SK-N-SH (cell line): Measurements from ENCODE around the gene TRAPPC12. TPM values are rescaled to one million over a fixed set of nuclear protein-coding genes. Genes with fewer than 3 reads are reported as not detected.
A peak's percentile ranks its signal among the peaks of the same experiment; 100 is the strongest.

Source experiments
- CTCF ChIA-PET: fragments of 300-600, 350-600 bp; formaldehyde crosslinking; extraction: SDS; loops from one replicate; lab custom pipeline; 2021; lab: Yijun Ruan, JAX
- POLR2A ChIA-PET: fragments of 350-600 bp; sonication (Branson Sonifier 250); formaldehyde crosslinking; extraction: SDS; loops from one replicate; lab custom pipeline; 2020; ENCODE audit warnings: antibody characterized with exemption, inconsistent platforms; lab: Yijun Ruan, JAX
- DNase-seq: peaks from one replicate; pipeline ENCODE4 v3.0.0; 2012
- H2AFZ ChIP-seq: fragments of 200-600 bp; sonication (generic); 2 replicates; pipeline ENCODE4 v1.8.1; 2016; ENCODE audit warnings: antibody characterized with exemption, mild to moderate bottlenecking, low read depth
- H3F3A ChIP-seq: fragments of 200-600 bp; sonication (generic); replicated peaks from 2 replicates; pipeline ENCODE3; 2016; ENCODE audit warnings: antibody characterized with exemption, mild to moderate bottlenecking; ENCODE audit not compliant: insufficient read depth
- H3K27ac ChIP-seq, 2 experiments: fragments of 200-500 bp in 1 of 2; fragments of 200-600 bp in 1 of 2; sonication (Bioruptor generic) in 1 of 2; sonication (generic), shearing (Covaris generic) in 1 of 2; 2 replicates each; pipeline versions ENCODE4 v1.5.1 to v1.6.1; 2014 to 2016; ENCODE audit warnings: low read depth in 2 of 2, inconsistent platforms in 1 of 2, low read length in 1 of 2, mild to moderate bottlenecking in 1 of 2, mixed read lengths in 1 of 2
- H3K27me3 ChIP-seq: fragments of 200-600 bp; sonication (generic), shearing (Covaris generic); 2 replicates; pipeline ENCODE4 v1.6.1; 2016; ENCODE audit warnings: mixed run types; ENCODE audit not compliant: insufficient read depth
- H3K36me3 ChIP-seq, 2 experiments: fragments of 200-500 bp in 1 of 2; fragments of 200-600 bp in 1 of 2; sonication (Bioruptor generic) in 1 of 2; sonication (generic) in 1 of 2; replicated peaks in 1 of 2; 2 replicates each; pipeline versions ENCODE3 to v1.5.1; 2014 to 2016; ENCODE audit warnings: low read length in 1 of 2, mild to moderate bottlenecking in 1 of 2; ENCODE audit not compliant: insufficient read depth in 2 of 2, control insufficient read depth in 1 of 2
- H3K4me1 ChIP-seq, 2 experiments: fragments of 200-500 bp in 1 of 2; fragments of 200-600 bp in 1 of 2; sonication (Bioruptor generic) in 1 of 2; sonication (generic), shearing (Covaris generic) in 1 of 2; 2 replicates each; pipeline versions ENCODE4 v1.5.1 to v1.6.1; 2014 to 2016; ENCODE audit warnings: low read depth in 1 of 2, low read length in 1 of 2, mixed run types in 1 of 2; ENCODE audit not compliant: insufficient read depth in 2 of 2, control insufficient read depth in 1 of 2
- H3K4me2 ChIP-seq: fragments of 200-600 bp; sonication (generic), shearing (Covaris generic); 2 replicates; pipeline ENCODE4 v1.6.1; 2017; ENCODE audit warnings: mixed run types
- H3K4me3 ChIP-seq, 2 experiments: fragments of 200-500 bp in 1 of 2; fragments of 200-600 bp in 1 of 2; sonication (Bioruptor generic) in 1 of 2; sonication (generic), shearing (Covaris generic) in 1 of 2; 2 replicates each; pipeline versions ENCODE4 v1.5.1 to v1.8.1; 2014 to 2016; ENCODE audit warnings: low read depth in 2 of 2, inconsistent platforms in 1 of 2, low read length in 1 of 2, mild to moderate bottlenecking in 1 of 2, mixed read lengths in 1 of 2, moderate library complexity in 1 of 2
- H3K79me2 ChIP-seq: fragments of 200-600 bp; sonication (generic); 2 replicates; pipeline ENCODE4 v1.8.1; 2017; ENCODE audit warnings: mild to moderate bottlenecking; ENCODE audit not compliant: insufficient read depth
- H3K9ac ChIP-seq: fragments of 200-600 bp; sonication (generic); 2 replicates; pipeline ENCODE4 v1.6.1; 2017; ENCODE audit warnings: mixed run types
- H3K9me2 ChIP-seq: fragments of 200-600 bp; sonication (generic); 2 replicates; pipeline ENCODE4 v1.6.1; 2017; ENCODE audit warnings: mixed run types
- H3K9me3 ChIP-seq: fragments of 200-600 bp; sonication (generic); 2 replicates; pipeline ENCODE4 v1.6.1; 2017; ENCODE audit warnings: mixed run types, mild to moderate bottlenecking, moderate library complexity
- H4K20me1 ChIP-seq: fragments of 200-600 bp; sonication (generic); 2 replicates; pipeline ENCODE4 v1.6.1; 2017; ENCODE audit warnings: mild to moderate bottlenecking, mixed run types; ENCODE audit not compliant: insufficient read depth
- EP300 ChIP-seq, 2 experiments: IDR thresholded peaks; 2 replicates each; pipeline versions ENCODE4 v1.4.0 to v1.6.1; 2012; ENCODE audit warnings: borderline replicate concordance in 1 of 2, low read depth in 1 of 2, low read length in 1 of 2
- EZH2phosphoT487 ChIP-seq: fragments of 200-600 bp; sonication (generic); IDR thresholded peaks from 2 replicates; pipeline ENCODE4 v1.6.1; 2017; ENCODE audit warnings: low read depth, mixed run types, mild to moderate bottlenecking, antibody characterized with exemption, moderate library complexity, borderline replicate concordance
- FOSL2 ChIP-seq: IDR thresholded peaks from 2 replicates; pipeline ENCODE4 v1.4.0; 2012; ENCODE audit warnings: low read depth, mild to moderate bottlenecking, moderate library complexity, borderline replicate concordance
- FOXM1 ChIP-seq: IDR thresholded peaks from 2 replicates; pipeline ENCODE4 v1.4.0; 2012; ENCODE audit warnings: low read depth, mild to moderate bottlenecking
- GATA2 ChIP-seq: sonication (generic); formaldehyde crosslinking; IDR thresholded peaks from 2 replicates; pipeline ENCODE4 v1.5.0; 2020; ENCODE audit warnings: mild to moderate bottlenecking, missing genetic modification reagents
- JUND ChIP-seq: IDR thresholded peaks from 2 replicates; pipeline ENCODE4 v1.4.0; 2012
- MXI1 ChIP-seq: IDR thresholded peaks from 2 replicates; pipeline ENCODE4 v1.6.1; 2012; ENCODE audit warnings: mild to moderate bottlenecking, low read depth, low read length, improper control_type of control experiment
- NFIC ChIP-seq: IDR thresholded peaks from 2 replicates; pipeline ENCODE4 v1.4.0; 2012; ENCODE audit warnings: borderline replicate concordance
- POLR2AphosphoS5 ChIP-seq: IDR thresholded peaks from 2 replicates; pipeline ENCODE4 v1.6.1; 2012; ENCODE audit warnings: low read depth, low read length
- RAD21 ChIP-seq: IDR thresholded peaks from 2 replicates; pipeline ENCODE4 v1.6.1; 2012; ENCODE audit warnings: mild to moderate bottlenecking, low read length
- RXRA ChIP-seq: IDR thresholded peaks from 2 replicates; pipeline ENCODE4 v1.4.0; 2012; ENCODE audit warnings: low read depth, mild to moderate bottlenecking, borderline replicate concordance
- SIN3A ChIP-seq: IDR thresholded peaks from 2 replicates; pipeline ENCODE4 v1.6.1; 2012; ENCODE audit warnings: low read depth, mild to moderate bottlenecking, low read length, moderate library complexity, borderline replicate concordance
- SMC3 ChIP-seq: IDR thresholded peaks from 2 replicates; pipeline ENCODE4 v1.6.1; 2012; ENCODE audit warnings: low read depth, low read length, improper control_type of control experiment
- TAF1 ChIP-seq: IDR thresholded peaks from 2 replicates; pipeline ENCODE4 v1.6.1; 2012; ENCODE audit warnings: low read depth, mild to moderate bottlenecking, low read length, moderate library complexity, borderline replicate concordance
- YY1 ChIP-seq: IDR thresholded peaks from 2 replicates; pipeline ENCODE4 v1.4.0; 2012; ENCODE audit warnings: low read depth, mild to moderate bottlenecking
- WGBS: methylation state at CpG from one replicate; pipeline ENCODE4 v1.1.6; 2017; ENCODE audit warnings: low lambda C conversion rate; 5-methylcytosine and 5-hydroxymethylcytosine counted together
- polyA plus RNA-seq, 3 experiments: library from polyadenylated mRNA; depleted of rRNA; stranded (reverse); fragments of >200 nt; gene quantifications; 2 replicates each; pipeline ENCODE4 v1.2.3, GENCODE V29; 2012
- TF ChIP-seq, protein P1 (sequence below): IDR thresholded peaks from 2 replicates; pipeline ENCODE4 v1.4.0; 2012; ENCODE audit warnings: low read depth, borderline replicate concordance
- TF ChIP-seq, protein P2 (sequence below): IDR thresholded peaks from 2 replicates; pipeline ENCODE4 v1.6.1; 2012; ENCODE audit warnings: mild to moderate bottlenecking, low read depth, low read length, moderate library complexity

The TRAPPC12 gene
- polyA plus RNA-seq, 1 of the 3 experiments (the other 2 are of a cell fraction) = 83.3 TPM

DNA sequence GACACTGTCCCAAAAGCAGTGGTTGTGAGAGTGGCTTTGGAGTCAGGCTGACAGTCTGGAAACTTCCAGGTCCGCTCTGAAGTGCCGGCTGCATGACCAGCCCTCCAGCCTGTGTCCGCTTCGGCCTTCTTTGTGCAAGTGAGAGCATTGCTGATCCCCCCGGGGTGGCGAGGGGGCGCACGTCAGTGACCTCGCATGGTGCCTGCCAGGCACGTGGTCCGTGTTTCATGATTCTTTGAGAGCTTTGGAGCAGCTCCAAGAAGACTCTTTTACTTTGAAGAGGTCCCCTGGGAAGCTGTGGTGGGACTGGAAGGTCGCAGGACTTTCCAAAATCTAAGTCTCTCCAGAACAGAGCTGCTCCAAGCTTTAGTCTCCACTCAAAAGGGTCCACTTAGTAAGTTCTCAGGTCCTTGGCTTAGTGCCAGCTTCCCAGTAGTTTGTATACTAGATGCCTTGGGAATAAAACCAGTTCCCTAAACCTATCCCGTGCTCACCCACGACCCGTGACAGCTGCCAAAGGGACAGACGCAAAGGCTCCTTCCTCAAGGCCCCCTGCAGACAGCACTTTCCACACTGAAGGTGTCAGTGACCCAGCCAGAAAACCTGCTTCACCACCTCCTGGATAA lies 71.0 kb downstream of the TRAPPC12 start:
- 94% methylated on average over 16 of the region's 16 CpGs for WGBS
- Histone ChIP-seq H3K79me2 (no peaks in the 10 kb centered on the region), H4K20me1 (no peaks in the 10 kb centered on the region), H3K9me3 (no peaks in the 10 kb centered on the region), H3K4me1 (peaks cover 0 to 29% of the 10 kb centered on the region in 2 experiments; a peak in 2 of 4 replicates), H2AFZ (no peak overlapping the region), H3K27me3 (no peaks in the 10 kb centered on the region), H3K27ac (no peak overlapping the region), H3K4me3 (no peak overlapping the region), H3K9me2 (no peaks in the 10 kb centered on the region), H3K9ac (no peak overlapping the region), H3F3A (no peaks in the 10 kb centered on the region), H3K36me3 (peaks cover 30 to 62% of the 10 kb centered on the region in 2 experiments), H3K4me2 (no peak overlapping the region)
- ChIA-PET POLR2A (no interaction called here), CTCF (interaction anchor here (0.6 to 2.1 kb wide), 6 partner anchors 9 to 202 kb away, joined by 3 to 15 read pairs (median 4); no protein-coding TSS in a partner anchor)
- TF ChIP-seq NFIC (peak; percentile 9; the same call in 1 of the 2 replicates), YY1 (no peak)
- DNase-seq = no peak

DNA sequence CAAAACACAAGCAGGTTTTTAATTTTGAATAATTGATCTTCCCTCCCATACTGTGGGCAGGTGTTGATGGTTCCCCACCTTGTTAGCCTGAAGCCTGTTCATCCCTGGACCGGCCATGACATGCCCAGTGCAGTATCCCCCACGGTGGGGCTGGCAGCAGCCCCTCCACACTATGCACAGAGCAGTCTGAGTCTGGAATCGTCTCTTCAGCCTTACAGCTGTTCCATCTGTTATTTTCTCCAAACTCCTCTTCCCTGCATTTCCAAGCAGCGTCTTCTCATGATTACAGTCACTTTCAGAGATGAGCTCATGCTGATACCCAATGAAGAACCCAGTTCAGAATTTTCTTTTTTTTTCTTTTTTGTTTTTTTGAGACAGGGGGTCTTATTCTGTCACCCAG lies 71.7 kb downstream of the TRAPPC12 start:
- ChIA-PET CTCF (interaction anchor here (0.6 to 2.1 kb wide), 6 partner anchors 9 to 201 kb away, joined by 3 to 15 read pairs (median 4); no protein-coding TSS in a partner anchor), POLR2A (no interaction called here)
- no peak overlapping the region for H3K9ac ChIP-seq

DNA sequence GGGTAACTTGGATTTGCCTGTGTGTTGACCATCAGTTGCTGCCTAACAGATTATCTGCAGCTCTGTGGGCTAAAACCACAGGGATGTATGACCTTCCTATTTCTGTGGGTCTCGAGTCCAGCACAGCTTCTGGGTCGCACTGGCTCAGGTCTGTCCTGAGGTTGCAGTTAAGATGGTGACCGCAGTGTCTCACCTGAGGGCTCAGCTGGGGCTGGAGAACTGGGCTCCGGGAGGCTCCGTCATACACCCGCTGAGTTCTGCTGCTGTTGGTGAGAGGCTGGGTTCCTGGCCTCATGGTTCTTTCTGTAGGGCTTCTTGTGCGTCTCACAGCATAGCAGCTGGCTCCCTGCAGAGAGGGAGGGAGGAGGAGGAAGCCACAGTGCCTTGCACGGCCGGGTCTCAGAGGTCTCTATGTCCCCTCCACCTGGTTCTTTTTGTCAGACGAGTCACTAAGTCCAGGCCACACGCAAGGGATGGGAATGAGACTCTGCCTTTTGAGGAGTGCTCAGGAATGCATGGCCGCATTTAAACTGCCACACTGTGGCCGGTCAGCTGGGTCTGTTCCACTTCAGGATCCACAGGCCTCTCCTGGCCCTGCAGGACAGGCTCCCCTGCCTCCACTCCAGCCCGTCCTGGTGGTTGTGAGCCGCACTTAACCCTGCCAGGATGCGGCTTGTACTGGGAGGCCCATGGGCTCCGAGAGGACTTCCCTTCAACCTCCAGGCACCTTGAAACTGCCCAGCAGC lies 72.6 kb downstream of the TRAPPC12 start:
- no peak overlapping the region for H3K4me3 ChIP-seq
- CTCF ChIA-PET = interaction anchor here (0.7 to 2.1 kb wide), 5 partner anchors 10 to 1608 kb away, joined by 3 to 15 read pairs (median 8); no protein-coding TSS in a partner anchor
- DNase-seq = no peak
- TF ChIP-seq SMC3 = no peak
- TF ChIP-seq JUND = no peak
- TF ChIP-seq POLR2AphosphoS5 = no peak
- TF ChIP-seq, protein P1, sequence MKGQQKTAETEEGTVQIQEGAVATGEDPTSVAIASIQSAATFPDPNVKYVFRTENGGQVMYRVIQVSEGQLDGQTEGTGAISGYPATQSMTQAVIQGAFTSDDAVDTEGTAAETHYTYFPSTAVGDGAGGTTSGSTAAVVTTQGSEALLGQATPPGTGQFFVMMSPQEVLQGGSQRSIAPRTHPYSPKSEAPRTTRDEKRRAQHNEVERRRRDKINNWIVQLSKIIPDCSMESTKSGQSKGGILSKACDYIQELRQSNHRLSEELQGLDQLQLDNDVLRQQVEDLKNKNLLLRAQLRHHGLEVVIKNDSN = no peak
- no peak for TF ChIP-seq RAD21
- no peak for TF ChIP-seq MXI1
- TF ChIP-seq, protein P2, sequence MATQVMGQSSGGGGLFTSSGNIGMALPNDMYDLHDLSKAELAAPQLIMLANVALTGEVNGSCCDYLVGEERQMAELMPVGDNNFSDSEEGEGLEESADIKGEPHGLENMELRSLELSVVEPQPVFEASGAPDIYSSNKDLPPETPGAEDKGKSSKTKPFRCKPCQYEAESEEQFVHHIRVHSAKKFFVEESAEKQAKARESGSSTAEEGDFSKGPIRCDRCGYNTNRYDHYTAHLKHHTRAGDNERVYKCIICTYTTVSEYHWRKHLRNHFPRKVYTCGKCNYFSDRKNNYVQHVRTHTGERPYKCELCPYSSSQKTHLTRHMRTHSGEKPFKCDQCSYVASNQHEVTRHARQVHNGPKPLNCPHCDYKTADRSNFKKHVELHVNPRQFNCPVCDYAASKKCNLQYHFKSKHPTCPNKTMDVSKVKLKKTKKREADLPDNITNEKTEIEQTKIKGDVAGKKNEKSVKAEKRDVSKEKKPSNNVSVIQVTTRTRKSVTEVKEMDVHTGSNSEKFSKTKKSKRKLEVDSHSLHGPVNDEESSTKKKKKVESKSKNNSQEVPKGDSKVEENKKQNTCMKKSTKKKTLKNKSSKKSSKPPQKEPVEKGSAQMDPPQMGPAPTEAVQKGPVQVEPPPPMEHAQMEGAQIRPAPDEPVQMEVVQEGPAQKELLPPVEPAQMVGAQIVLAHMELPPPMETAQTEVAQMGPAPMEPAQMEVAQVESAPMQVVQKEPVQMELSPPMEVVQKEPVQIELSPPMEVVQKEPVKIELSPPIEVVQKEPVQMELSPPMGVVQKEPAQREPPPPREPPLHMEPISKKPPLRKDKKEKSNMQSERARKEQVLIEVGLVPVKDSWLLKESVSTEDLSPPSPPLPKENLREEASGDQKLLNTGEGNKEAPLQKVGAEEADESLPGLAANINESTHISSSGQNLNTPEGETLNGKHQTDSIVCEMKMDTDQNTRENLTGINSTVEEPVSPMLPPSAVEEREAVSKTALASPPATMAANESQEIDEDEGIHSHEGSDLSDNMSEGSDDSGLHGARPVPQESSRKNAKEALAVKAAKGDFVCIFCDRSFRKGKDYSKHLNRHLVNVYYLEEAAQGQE = no peak
- TF ChIP-seq FOXM1 = no peak
- no peak for TF ChIP-seq EZH2phosphoT487
- TF ChIP-seq EP300 (IDR thresholded peaks at IDR 0.05; ENCODE audit: borderline replicate concordance in 1 of 2, low read depth in 1 of 2, low read length in 1 of 2) = no peak
- TF ChIP-seq GATA2 = no peak
- TF ChIP-seq FOSL2 = no peak

More for the DNA sequence above, 71.7 kb downstream of the TRAPPC12 start:
- no peak overlapping the region for H3K4me2 ChIP-seq
- no peaks in the 10 kb centered on the region for H4K20me1 ChIP-seq
- WGBS = 96% methylated on average over 4 of the region's 4 CpGs
- H3K4me3 ChIP-seq = no peak overlapping the region
- H3K4me1 ChIP-seq = peaks cover 0 to 29% of the 10 kb centered on the region in 2 experiments; a peak in 2 of 4 replicates
- H3K9me2 ChIP-seq = no peaks in the 10 kb centered on the region
- DNase-seq = no peak
- H3K79me2 ChIP-seq = no peaks in the 10 kb centered on the region
- H3K36me3 ChIP-seq = peaks cover 27 to 60% of the 10 kb centered on the region in 2 experiments
- no peak overlapping the region for H3K27ac ChIP-seq
- H2AFZ ChIP-seq = no peak overlapping the region
- no peaks in the 10 kb centered on the region for H3F3A ChIP-seq
- no peaks in the 10 kb centered on the region for H3K9me3 ChIP-seq
- TF ChIP-seq RXRA (no peak), YY1 (no peak), SIN3A (no peak), TAF1 (no peak)
- no peaks in the 10 kb centered on the region for H3K27me3 ChIP-seq

More for the DNA sequence above, 72.6 kb downstream of the TRAPPC12 start:
- no peak overlapping the region for H3K27ac ChIP-seq
- no peaks in the 10 kb centered on the region for H3K27me3 ChIP-seq
- WGBS = 94% methylated on average over 12 of the region's 17 CpGs
- H3K4me2 ChIP-seq = no peak overlapping the region
- H3K36me3 ChIP-seq = peaks cover 19 to 58% of the 10 kb centered on the region in 2 experiments
- H3K4me1 ChIP-seq = peaks cover 0 to 29% of the 10 kb centered on the region in 2 experiments; a peak in 2 of 4 replicates
- H3F3A ChIP-seq = no peaks in the 10 kb centered on the region
- H3K79me2 ChIP-seq = no peaks in the 10 kb centered on the region
- H2AFZ ChIP-seq = no peak overlapping the region
- POLR2A ChIA-PET = no interaction called here
- H3K9me2 ChIP-seq = no peaks in the 10 kb centered on the region
- no peaks in the 10 kb centered on the region for H3K9me3 ChIP-seq
- H4K20me1 ChIP-seq = no peaks in the 10 kb centered on the region
- no peak overlapping the region for H3K9ac ChIP-seq
